H1 (cell line): ENCODE data around the gene HOXD1. TPM values are rescaled to one million over a fixed set of nuclear protein-coding genes. Genes with fewer than 3 reads are reported as not detected.

Experiments used
- BCL11A ChIP-seq, 2 experiments: IDR thresholded peaks; one replicate each; pipeline ENCODE4 v1.6.1; 2011; ENCODE audit warnings: low read depth in 2 of 2, low read length in 2 of 2, mild to moderate bottlenecking in 2 of 2
- NRF1 ChIP-seq: IDR thresholded peaks from 2 replicates; pipeline ENCODE4 v1.6.1; 2011; ENCODE audit warnings: mild to moderate bottlenecking, low read depth, low read length, improper control_type of control experiment
- polyA plus RNA-seq, 7 experiments: library from polyadenylated mRNA; depleted of rRNA in 3 of 7; stranded (reverse) in 5 of 7; unstranded in 2 of 7; fragments of >200 nt in 5 of 7; fragments of 200-250 nt in 2 of 7; gene quantifications; 1 replicate in 5 of 7; 2 replicates in 1 of 7; 4 replicates in 1 of 7; pipeline versions ENCODE4 v1.2.1 to v1.2.3, GENCODE V29; 2011 to 2013; ENCODE audit warnings: missing spikeins in 2 of 7, mixed read lengths in 2 of 7
- total RNA-seq: library from RNA; stranded (reverse); fragmentation: NEBNext Ultra II Directional; extraction: Animal tissue kit (Norgen Biotek cat#: 25700); gene quantifications from 2 replicates; pipeline ENCODE4 v1.2.1, GENCODE V29; 2021

The HOXD1 gene
- total and polyA plus RNA-seq, 2 of the 8 experiments (the other 6 are each of a cell fraction or from before 2014, with no cell fraction given): 0.03 TPM; not detected in 1

DNA sequence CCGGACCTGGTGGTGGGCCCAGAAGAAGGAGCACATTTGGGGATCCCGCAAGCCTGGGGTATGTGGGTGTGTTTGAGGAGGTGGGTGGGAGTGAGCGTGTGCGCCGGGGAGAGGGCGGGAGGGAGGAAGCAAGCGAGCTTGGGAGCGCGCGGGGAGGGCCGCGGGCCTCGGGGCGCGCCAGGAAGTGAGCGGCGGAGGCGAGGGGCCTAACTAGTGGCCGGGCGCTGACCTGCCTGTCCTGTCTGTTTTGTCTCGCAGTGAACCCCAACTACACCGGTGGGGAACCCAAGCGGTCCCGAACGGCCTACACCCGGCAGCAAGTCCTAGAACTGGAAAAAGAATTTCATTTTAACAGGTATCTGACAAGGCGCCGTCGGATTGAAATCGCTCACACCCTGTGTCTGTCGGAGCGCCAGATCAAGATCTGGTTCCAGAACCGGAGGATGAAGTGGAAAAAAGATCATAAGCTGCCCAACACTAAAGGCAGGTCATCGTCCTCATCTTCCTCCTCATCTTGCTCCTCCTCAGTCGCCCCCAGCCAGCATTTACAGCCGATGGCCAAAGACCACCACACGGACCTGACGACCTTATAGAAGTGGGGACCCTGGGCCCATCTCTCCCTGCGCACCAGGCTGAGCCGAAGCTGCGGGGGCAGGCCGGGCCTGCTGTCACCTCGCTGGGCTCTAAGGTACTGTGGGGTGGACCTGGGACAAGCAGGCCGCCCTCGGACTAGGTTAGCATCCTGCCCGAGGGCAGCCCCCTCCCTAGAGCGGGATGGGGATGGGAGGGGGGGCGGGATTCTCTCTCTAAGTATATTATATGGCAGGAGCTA, 35.9 kb upstream of the HOXD1 start (continued):
- TF ChIP-seq BCL11A (IDR thresholded peaks at IDR 0.05; ENCODE audit: low read depth in 2 of 2, low read length in 2 of 2) (no peak), NRF1 (no peak)
